Pancreas (tissue), 10 donors: ENCODE results near the gene CD320. TPM values are rescaled to one million over a fixed set of nuclear protein-coding genes. Genes with fewer than 3 reads are reported as not detected.
"Not testable (repeated sequence)": the region's sequence is repeated elsewhere in the genome, so short reads cannot be mapped to it uniquely, and the experiment has no call there.

Experiments used
- ATAC-seq, 4 donors: fragments of 200-7000 bp; cut with Tn5 transposase; one replicate each; pipeline versions ENCODE4 v1.8.0 to v1.9.1; 2020; ENCODE audit warnings: mild to moderate bottlenecking in 4 of 4, moderate library complexity in 4 of 4
- DNase-seq, 6 donors: peaks; one replicate each; pipeline ENCODE4 v3.0.0-alpha.2; 2020
- FAIRE-seq: peaks from 2 replicates; lab custom pipeline; 2012; peaks lifted over from hg19 to GRCh38; lab: Jason Lieb, UNC
- H3K27ac ChIP-seq, 4 donors: fragments of 200-600 bp; sonication (generic); 1 replicate in 3 of 4; 2 replicates in 1 of 4; pipeline versions ENCODE4 v1.5.0 to v1.8.0; 2020
- H3K27me3 ChIP-seq, 4 donors: fragments of 200-600 bp; one replicate each; pipeline ENCODE4 v1.8.0; 2021
- H3K36me3 ChIP-seq, 3 donors: fragments of 200-600 bp; sonication (generic) in 1 of 3; one replicate each; pipeline versions ENCODE4 v1.5.0 to v1.8.0; 2020 to 2021
- H3K4me1 ChIP-seq, 3 donors: fragments of 200-600 bp; one replicate each; pipeline ENCODE4 v1.8.0; 2021
- H3K4me3 ChIP-seq, 4 donors: fragments of 200-600 bp; sonication (generic) in 2 of 4; one replicate each; pipeline versions ENCODE4 v1.5.0 to v1.8.0; 2020 to 2021
- H3K9me3 ChIP-seq, 4 donors: fragments of 200-600 bp; one replicate each; pipeline ENCODE4 v1.8.0; 2021
- CTCF ChIP-seq, 4 donors: fragments of 200-600 bp; sonication (generic) in 3 of 4; IDR thresholded peaks; one replicate each; pipeline versions ENCODE4 v1.5.0 to v1.8.0; 2021; ENCODE audit warnings: antibody characterized with exemption in 4 of 4
- WGBS, 2 donors: extraction: QIAGEN DNeasy Blood & Tissue Kit; methylation state at CpG; one replicate each; pipeline ENCODE4 v1.1.7; 2013; 5-methylcytosine and 5-hydroxymethylcytosine counted together
- intact Hi-C, 3 donors: fragments of 100-400 bp; cut with DNase I; formaldehyde crosslinking; loops; one replicate each; pipeline versions ENCODE4 v1.11.1 to v1.14.2; 2022
- polyA plus RNA-seq, 2 donors: library from polyadenylated mRNA; stranded (reverse); fragments of 200-250 nt; gene quantifications; one replicate each; pipeline ENCODE4 v1.2.3, GENCODE V29; 2013
- total RNA-seq, 6 donors: library from RNA; stranded (reverse); fragmentation: NEBNext Ultra II Directional in 4 of 6; extraction: Animal tissue kit (Norgen Biotek cat#: 25700) in 4 of 6; gene quantifications; one replicate each; pipeline versions ENCODE4 v1.2.1 to v1.2.4, GENCODE V29; 2021 to 2023
- donor health status: healthy with polysubstance abuse.
- donor health status: DM: no; HTN: no; CAD: no; lungs with moderate emphysema.
- donor health status: DM: no; HTN: no; CAD: no.
- donor health status: control.
- donor health status: control.
- donor health status: Bipolar disorder and iron deficiency.
- donor health status: DM: yes; HTN: yes; CAD: no.
- donor health status: DM: no; HTN: no; CAD: no.
- donor health status: DM: no; HTN: no; CAD: no.
- donor health status: DM: yes; HTN: yes; CAD: no.

The CD320 gene
- total and polyA plus RNA-seq, 8 donors = 13.8 to 58.4 (median 20.9) TPM

- Histone ChIP-seq H3K9me3 (no peaks in the 10 kb centered on the region), H3K27me3 (no peaks in the 10 kb centered on the region), H3K4me1 (no peaks in the 10 kb centered on the region), H3K27ac (no peak overlapping the region), H3K36me3 (no peaks in the 10 kb centered on the region), H3K4me3 (peak overlapping the region in 1 of 4 donors; percentile 43)
- TF ChIP-seq CTCF (IDR thresholded peaks at IDR 0.05) = no peak
- WGBS, 2 donors = 49 to 58% methylated on average over 12 to 14 of the region's 14 CpGs
- no peak for FAIRE-seq
- DNase-seq = peak in 1 of 6 donors; percentile 72
- intact Hi-C loops = no loop called here
- peak in 2 of 4 donors; percentile 6 to 7 for ATAC-seq
These were observed 34.1 kb upstream of the CD320 start for GRCh38 chr19:8342316-8342683.

- H3K27me3 ChIP-seq, intact Hi-C loops, H3K4me3 ChIP-seq, H3K9me3 ChIP-seq, ATAC-seq, H3K4me1 ChIP-seq, FAIRE-seq, H3K36me3 ChIP-seq, H3K27ac ChIP-seq: not testable (repeated sequence)
- peak in 1 of 6 donors; percentile 6 for DNase-seq
- WGBS, 2 donors = 89 to 99% methylated on average over 4 of the region's 4 CpGs
These were observed 33.3 kb upstream of the CD320 start for GRCh38 chr19:8341504-8341903.

GRCh38 chr19:8340341-8341096, 32.4 kb upstream of the CD320 start:
- WGBS, 2 donors = 28 to 42% methylated on average over 15 of the region's 15 CpGs
- peak in 1 of 6 donors; percentile 36 for DNase-seq
- no peak for FAIRE-seq
- no peaks in the 10 kb centered on the region for H3K36me3 ChIP-seq
- no peak for ATAC-seq
- intact Hi-C loops = no loop called here
- H3K27ac ChIP-seq = no peak overlapping the region
- no peak overlapping the region for H3K4me3 ChIP-seq
- H3K27me3 ChIP-seq = peaks cover 0 to 6% (median 0%) of the 10 kb centered on the region in 4 donors
- no peak for TF ChIP-seq CTCF (IDR thresholded peaks at IDR 0.05)
- no peaks in the 10 kb centered on the region for H3K9me3 ChIP-seq
- H3K4me1 ChIP-seq = no peaks in the 10 kb centered on the region

GRCh38 chr19:8338835-8339234, 30.7 kb upstream of the CD320 start:
- peak in 1 of 6 donors; percentile 3 for DNase-seq
- H3K9me3 ChIP-seq = no peaks in the 10 kb centered on the region
- peaks cover 0 to 3% (median 0%) of the 10 kb centered on the region in 3 donors for H3K4me1 ChIP-seq
- H3K36me3 ChIP-seq = no peaks in the 10 kb centered on the region
- TF ChIP-seq CTCF (IDR thresholded peaks at IDR 0.05) = no peak
- no peak overlapping the region for H3K4me3 ChIP-seq
- no peak for ATAC-seq
- 50 to 52% methylated on average over 6 of the region's 6 CpGs for WGBS, 2 donors
- no peak overlapping the region for H3K27ac ChIP-seq
- intact Hi-C loops = no loop called here
- peaks cover 0 to 16% (median 3%) of the 10 kb centered on the region in 4 donors for H3K27me3 ChIP-seq
- no peak for FAIRE-seq

GRCh38 chr19:8337728-8338127, 29.6 kb upstream of the CD320 start:
- no peak for TF ChIP-seq CTCF (IDR thresholded peaks at IDR 0.05)
- DNase-seq = peak in 1 of 6 donors; percentile 18
- peaks cover 0 to 3% (median 0%) of the 10 kb centered on the region in 3 donors for H3K4me1 ChIP-seq
- FAIRE-seq = no peak
- WGBS, 2 donors = 52 to 54% methylated on average over 7 of the region's 7 CpGs
- no peak for ATAC-seq
- H3K9me3 ChIP-seq = no peaks in the 10 kb centered on the region
- no peak overlapping the region for H3K4me3 ChIP-seq
- H3K27ac ChIP-seq = no peak overlapping the region
- intact Hi-C loops = no loop called here
- H3K27me3 ChIP-seq = peaks cover 0 to 24% (median 8%) of the 10 kb centered on the region in 4 donors
- H3K36me3 ChIP-seq = no peaks in the 10 kb centered on the region
